MCF 10A (cell line): ENCODE measurements around the gene ADAMTSL1. TPM values are rescaled to one million over a fixed set of nuclear protein-coding genes. Genes with fewer than 3 reads are reported as not detected.

ENCODE experiments used
- BruUV-seq: library from RNA; stranded (reverse); fragments of 400-500 nt; replicated peaks from 2 replicates; lab custom pipeline; 2021; lab: Mats Ljungman, UMichigan
- CTCF ChIA-PET: fragments of 300-600 bp; sonication (Branson Sonifier 250); formaldehyde crosslinking; extraction: SDS; loops from one replicate; lab custom pipeline; 2021; ENCODE audit warnings: antibody characterized with exemption, inconsistent platforms; lab: Yijun Ruan, JAX
- POLR2A ChIA-PET: fragments of 300-600, 350-650 bp; sonication (Branson Sonifier 250); formaldehyde crosslinking; extraction: SDS; loops from one replicate; lab custom pipeline; 2020; ENCODE audit warnings: antibody characterized with exemption, inconsistent platforms; lab: Yijun Ruan, JAX
- DNase-seq: peaks from one replicate; pipeline ENCODE4 v3.0.0-alpha.2; 2018; ENCODE audit not compliant: unreplicated experiment
- H3K27ac Mint-ChIP-seq: one replicate; pipeline ENCODE4 v1.8.0; 2022; ENCODE audit warnings: mild to moderate bottlenecking, low read depth, mixed read lengths; ENCODE audit not compliant: unreplicated experiment
- H3K27me3 Mint-ChIP-seq: one replicate; pipeline ENCODE4 v1.8.0; 2022; ENCODE audit warnings: mixed read lengths; ENCODE audit not compliant: insufficient read depth, unreplicated experiment
- H3K36me3 Mint-ChIP-seq: one replicate; pipeline ENCODE4 v1.8.0; 2022; ENCODE audit warnings: mild to moderate bottlenecking, moderate library complexity, mixed read lengths; ENCODE audit not compliant: insufficient read depth, unreplicated experiment
- H3K4me1 Mint-ChIP-seq: one replicate; pipeline ENCODE4 v1.8.0; 2022; ENCODE audit warnings: mixed read lengths; ENCODE audit not compliant: insufficient read depth, unreplicated experiment
- H3K4me3 Mint-ChIP-seq: one replicate; pipeline ENCODE4 v1.8.0; 2022; ENCODE audit warnings: mild to moderate bottlenecking, moderate library complexity, mixed read lengths; ENCODE audit not compliant: unreplicated experiment
- H3K9me3 Mint-ChIP-seq: one replicate; pipeline ENCODE4 v1.8.0; 2022; ENCODE audit warnings: mixed read lengths; ENCODE audit not compliant: unreplicated experiment
- CTCF ChIP-seq: fragments of 200-600 bp; IDR thresholded peaks from one replicate; pipeline ENCODE4 v1.8.0; 2022; ENCODE audit warnings: antibody characterized with exemption, mild to moderate bottlenecking; ENCODE audit not compliant: unreplicated experiment
- intact Hi-C: fragments of 100-400 bp; cut with micrococcal nuclease; formaldehyde crosslinking; loops from 2 replicates; pipeline ENCODE4 v1.14.1; 2022
- total RNA-seq: library from RNA; stranded (reverse); gene quantifications from 2 replicates; pipeline ENCODE4 v1.2.3, GENCODE V29; 2022

Gene ADAMTSL1
- total RNA-seq, 1 experiment from 2014 or later: not detected

GRCh38 chr9:18673179-18673578 is 199.2 kb downstream of the ADAMTSL1 start:
- H3K27ac Mint-ChIP-seq: no peak overlapping the region
- no peak for DNase-seq
- H3K4me3 Mint-ChIP-seq: no peak overlapping the region
- H3K9me3 Mint-ChIP-seq: no peaks in the 10 kb centered on the region
- ChIA-PET POLR2A (interaction anchor here (0.7 kb wide), 1 partner anchor 778 kb away, joined by 3 read pairs; no protein-coding TSS in a partner anchor), CTCF (interaction anchor here (1.1 kb wide), 1 partner anchor 230 kb away, joined by 3 read pairs; no protein-coding TSS in a partner anchor)
- no peaks in the 10 kb centered on the region for H3K4me1 Mint-ChIP-seq
- intact Hi-C loops: no loop called here
- BruUV-seq: no TSS peak
- no peak for TF ChIP-seq CTCF
- no peaks in the 10 kb centered on the region for H3K27me3 Mint-ChIP-seq
- no peaks in the 10 kb centered on the region for H3K36me3 Mint-ChIP-seq

- no TSS peak for BruUV-seq
Measured at GRCh38 chr9:18675332-18675731, 201.4 kb downstream of the ADAMTSL1 start.

GRCh38 chr9:18675973-18676372 is 202.0 kb downstream of the ADAMTSL1 start:
- Mint-ChIP-seq H3K9me3 (no peaks in the 10 kb centered on the region), H3K27me3 (no peaks in the 10 kb centered on the region), H3K4me3 (no peak overlapping the region), H3K36me3 (no peaks in the 10 kb centered on the region), H3K4me1 (no peaks in the 10 kb centered on the region), H3K27ac (no peak overlapping the region)
- CTCF ChIA-PET: no interaction called here
- no peak for TF ChIP-seq CTCF
- BruUV-seq: no TSS peak
- intact Hi-C loops: no loop called here
- POLR2A ChIA-PET: interaction anchor here (1.3 kb wide), 1 partner anchor 9 kb away, joined by 3 read pairs; no protein-coding TSS in a partner anchor
- no peak for DNase-seq

More at GRCh38 chr9:18675332-18675731, 201.4 kb downstream of the ADAMTSL1 start:
- H3K36me3 Mint-ChIP-seq: no peaks in the 10 kb centered on the region
- H3K27me3 Mint-ChIP-seq: no peaks in the 10 kb centered on the region
- ChIA-PET POLR2A (interaction anchor here (0.7 kb wide), 1 partner anchor 9 kb away, joined by 4 read pairs; no protein-coding TSS in a partner anchor), CTCF (no interaction called here)
- H3K27ac Mint-ChIP-seq: no peak overlapping the region
- H3K9me3 Mint-ChIP-seq: no peaks in the 10 kb centered on the region
- no peaks in the 10 kb centered on the region for H3K4me1 Mint-ChIP-seq
- intact Hi-C loops: no loop called here
- TF ChIP-seq CTCF: no peak
- no peak for DNase-seq
- H3K4me3 Mint-ChIP-seq: no peak overlapping the region

GRCh38 chr9:18676525-18676924 is 202.6 kb downstream of the ADAMTSL1 start:
- Mint-ChIP-seq H3K36me3 (no peaks in the 10 kb centered on the region), H3K27ac (no peak overlapping the region), H3K9me3 (no peaks in the 10 kb centered on the region), H3K4me3 (no peak overlapping the region), H3K4me1 (no peaks in the 10 kb centered on the region), H3K27me3 (no peaks in the 10 kb centered on the region)
- BruUV-seq: no TSS peak
- ChIA-PET CTCF (no interaction called here), POLR2A (interaction anchor here (1.3 kb wide), 1 partner anchor 10 kb away, joined by 3 read pairs; no protein-coding TSS in a partner anchor)
- no peak for TF ChIP-seq CTCF
- DNase-seq: no peak
- intact Hi-C loops: no loop called here
